ENCODE measurements around the gene LOXL1.
A peak's percentile ranks its signal among the peaks of the same experiment; 100 is the strongest.
"Not testable (repeated sequence)": the region's sequence is repeated elsewhere in the genome, so short reads cannot be mapped to it uniquely, and the experiment has no call there.

The LOXL1 gene

DNA sequence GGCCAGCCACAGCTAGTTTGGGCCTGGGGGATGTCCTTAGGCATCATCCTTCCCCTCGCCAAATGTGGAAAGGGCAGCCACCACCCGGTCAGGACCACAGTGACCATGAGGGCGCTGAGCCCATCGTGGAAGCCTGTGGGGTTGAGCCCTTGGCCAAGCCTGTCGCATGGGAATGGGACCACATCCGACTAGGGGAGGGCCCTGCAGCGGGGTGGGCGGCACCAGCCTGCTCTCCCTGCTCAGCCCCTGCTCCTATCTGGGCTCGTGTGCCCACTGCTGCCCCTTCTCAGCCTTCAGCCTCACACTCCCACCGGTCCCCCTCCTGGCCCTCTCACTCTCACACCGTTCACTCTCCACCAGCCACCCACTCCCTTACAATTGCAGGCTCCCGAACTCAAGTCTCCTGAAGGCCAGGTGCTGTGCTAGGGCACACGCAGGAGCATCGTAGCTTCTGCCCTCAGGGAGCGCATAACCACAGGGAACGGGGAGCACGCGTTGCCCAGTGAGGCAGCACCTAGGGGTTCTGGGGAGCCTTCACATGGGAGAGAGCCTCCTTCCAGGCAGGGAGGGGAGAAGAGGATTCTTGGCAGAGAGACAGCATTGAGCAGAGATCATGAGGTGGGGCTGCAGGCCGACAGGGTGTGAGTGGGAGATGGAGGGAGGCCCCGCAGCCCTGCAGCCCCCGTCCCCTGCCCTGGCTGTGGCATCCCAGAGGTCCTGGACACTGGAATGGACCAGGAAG lies 26.1 kb downstream of the LOXL1 start:
- DNase-seq (ENCODE audit: low read depth, low spot score): no peak

DNA sequence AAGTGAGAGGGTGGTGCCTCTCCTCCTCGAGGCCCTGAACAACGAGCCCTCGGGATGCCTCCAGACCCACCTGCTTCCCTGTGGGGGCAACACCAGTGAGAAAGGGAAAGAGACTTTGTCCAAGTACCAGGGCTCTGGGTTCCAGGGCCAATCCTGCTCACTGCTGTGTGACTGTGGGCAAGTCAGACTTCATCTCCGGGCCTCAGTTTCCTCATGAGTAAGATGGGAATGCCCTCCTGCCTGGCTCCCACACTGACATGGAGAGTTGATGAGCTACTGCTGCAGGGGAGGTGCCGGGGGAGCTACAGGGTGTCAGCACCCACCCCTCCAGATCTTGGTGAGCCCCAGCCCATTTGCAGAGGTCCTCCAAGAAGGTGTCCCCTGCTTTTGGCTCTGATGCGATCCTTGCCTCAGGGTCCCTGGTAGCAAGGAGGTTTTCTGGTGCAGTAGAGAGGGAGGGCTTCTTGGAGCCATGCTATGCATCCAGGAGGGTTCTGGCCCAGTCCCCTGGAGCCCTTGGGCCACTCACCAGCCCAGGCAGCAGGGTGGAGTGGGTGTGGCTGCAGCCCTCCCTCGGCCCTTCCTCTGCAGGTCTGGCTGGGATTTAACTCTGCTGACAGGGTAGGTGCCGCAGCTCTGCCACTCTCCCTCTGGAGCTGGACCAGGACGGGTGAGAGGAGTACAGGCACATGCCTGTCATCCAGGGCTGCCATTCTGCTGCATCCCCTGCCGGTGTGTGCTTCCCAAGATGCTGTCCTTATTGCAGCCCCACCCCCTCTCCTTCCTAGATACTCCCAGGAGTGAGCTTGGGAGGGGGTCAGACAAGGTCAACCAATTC lies 26.9 kb downstream of the LOXL1 start:
- no peak for DNase-seq (ENCODE audit: low read depth, low spot score)

DNA sequence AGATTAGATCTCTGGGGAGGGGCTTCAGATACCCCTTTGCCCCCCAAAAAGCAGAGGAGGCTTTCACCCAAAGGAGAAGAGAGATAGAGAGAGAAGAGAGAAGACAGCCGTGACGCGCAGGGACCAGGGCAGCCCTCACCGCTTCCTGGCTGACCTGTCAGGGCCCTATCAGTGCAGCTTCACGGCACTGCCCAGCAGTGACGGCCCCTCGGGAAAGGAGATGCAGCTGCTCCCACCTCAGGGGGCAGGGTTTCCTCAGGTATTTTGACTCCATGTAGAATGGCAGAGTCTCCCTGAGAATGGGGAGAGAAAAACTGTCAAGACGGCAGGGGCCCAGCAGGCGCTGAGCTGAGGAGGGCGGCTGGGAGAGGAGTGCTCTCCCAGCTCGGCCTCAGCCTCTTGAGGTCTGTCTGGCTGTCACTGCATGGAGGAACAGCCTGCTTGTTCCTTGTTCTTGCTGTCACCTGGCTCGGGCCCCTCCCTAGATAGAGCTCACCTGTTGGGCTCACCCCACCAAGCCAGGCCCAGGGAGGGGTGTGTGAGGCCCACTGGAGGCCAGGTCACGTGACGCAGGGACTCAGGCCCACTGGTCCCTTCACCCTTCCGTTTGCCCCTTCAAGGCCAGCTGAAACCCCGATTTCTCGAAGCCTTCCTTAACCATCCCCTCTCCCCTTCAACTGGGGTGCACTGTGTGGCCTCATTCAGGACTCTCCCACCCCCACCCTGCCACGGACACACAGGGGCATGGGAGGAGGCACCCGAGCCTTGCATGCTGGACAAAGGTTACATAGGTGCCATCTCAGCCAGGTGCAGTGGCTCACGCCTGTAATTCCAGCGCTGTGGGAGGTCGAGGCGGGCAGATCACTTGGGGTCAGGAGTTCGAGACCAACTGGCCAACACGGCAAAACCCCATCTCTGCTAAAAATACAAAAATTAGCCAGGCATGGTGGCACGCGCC lies 28.2 kb downstream of the LOXL1 start:
- no peak for DNase-seq (ENCODE audit: low read depth, low spot score)

DNA sequence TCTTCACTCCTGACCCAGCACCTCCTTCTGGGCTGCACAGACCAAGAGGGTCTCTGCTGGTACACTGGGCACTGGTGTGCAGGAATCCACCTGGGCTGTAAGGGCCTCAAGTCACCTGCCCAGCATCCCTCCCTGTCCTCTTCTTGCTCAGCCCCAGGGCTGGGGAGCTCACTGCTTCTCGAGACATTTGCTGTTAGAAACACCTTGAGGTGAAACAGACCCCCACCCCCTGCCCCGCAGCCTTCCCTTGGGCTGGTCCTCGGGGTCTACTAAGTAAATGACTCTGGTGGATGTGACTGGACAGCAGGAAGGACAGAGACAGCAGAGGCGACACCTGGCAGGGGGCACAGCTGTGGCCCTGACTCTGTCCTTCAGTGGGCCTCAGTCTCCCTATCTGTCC lies 29.1 kb downstream of the LOXL1 start:
- no peak for DNase-seq (ENCODE audit: low read depth, low spot score)

DNA sequence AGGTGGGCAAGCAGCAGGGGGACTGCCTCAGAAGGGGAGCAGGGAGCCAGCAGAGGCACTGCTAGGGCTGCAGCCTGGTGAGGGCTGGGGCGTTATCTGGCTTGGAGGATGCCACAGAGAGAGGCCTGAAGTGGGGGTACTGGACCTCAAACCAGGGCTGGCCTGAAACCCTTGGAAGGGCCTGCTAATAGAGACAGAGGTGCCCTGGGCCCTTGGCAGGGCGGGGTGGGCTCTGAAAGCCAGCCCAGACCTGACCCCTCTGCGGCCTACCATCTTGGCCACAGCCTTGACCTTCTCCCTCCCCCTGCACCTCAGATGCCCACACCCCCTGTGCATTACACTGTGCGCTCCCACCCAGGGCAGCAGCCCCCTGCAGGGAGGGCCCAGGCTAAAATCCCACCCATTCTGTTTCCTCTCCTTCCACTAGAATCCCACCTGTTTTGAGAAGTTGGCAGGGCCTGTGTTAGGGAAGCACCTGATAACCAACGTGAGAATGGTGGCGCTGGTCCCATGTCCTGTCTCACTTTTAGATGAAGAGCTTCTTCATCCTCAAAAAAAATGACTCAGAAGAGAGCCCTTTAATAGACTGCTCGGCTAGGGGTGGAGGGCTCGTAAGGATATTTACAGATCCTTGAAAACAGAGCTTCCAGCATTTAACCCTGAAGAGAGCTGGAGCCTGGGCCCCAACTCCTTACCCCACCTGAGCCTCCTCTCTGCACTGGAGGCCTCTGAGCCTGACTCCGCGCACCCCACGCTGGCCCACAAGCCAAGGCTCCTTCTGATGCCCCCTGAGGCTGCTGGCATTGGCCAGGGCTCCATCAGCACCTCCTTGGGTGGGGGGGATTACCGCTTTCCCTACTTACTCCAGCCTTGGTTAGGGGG lies 29.8 kb downstream of the LOXL1 start:
- DNase-seq (ENCODE audit: low read depth, low spot score): no peak

DNA sequence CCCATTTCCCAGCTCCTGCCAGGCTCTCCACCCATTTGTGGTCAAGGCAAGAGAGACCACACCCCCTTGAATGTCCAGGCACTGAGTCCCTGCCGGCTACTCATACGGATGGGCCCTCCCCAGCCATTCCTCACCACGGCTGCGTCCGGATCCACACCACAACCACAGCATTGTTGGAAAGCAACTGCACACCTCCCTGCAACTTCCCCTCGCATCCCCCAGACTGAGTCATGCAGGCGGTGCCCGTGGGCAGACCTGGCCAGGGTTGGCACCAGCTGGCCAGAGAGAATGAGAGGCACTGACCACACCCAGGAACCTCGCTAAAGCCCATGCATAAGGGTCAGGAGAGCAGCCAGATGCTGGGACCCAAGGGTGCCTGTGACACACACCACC lies 30.5 kb downstream of the LOXL1 start:
- DNase-seq (ENCODE audit: low read depth, low spot score): no peak

DNA sequence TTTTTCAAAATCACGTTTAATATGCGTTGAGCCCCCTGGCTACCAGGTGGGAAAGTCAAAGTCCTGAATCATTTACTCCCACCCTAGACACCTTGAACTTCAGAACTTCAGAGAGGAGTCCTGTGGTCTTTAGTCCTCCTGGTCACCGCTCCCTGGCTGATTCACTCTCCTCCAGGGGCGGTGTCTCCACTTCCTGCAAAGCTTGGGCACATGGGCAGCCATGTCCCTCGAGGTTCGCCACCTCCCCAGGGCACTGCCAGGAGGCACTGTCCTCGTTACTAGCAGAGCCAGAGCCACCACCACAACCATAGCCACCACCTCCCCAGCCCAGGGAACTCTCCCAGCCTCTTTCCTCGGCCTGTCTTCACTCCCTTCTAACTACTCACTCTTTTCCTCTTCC lies 31.0 kb downstream of the LOXL1 start:
- no peak for DNase-seq (ENCODE audit: low read depth, low spot score)

DNA sequence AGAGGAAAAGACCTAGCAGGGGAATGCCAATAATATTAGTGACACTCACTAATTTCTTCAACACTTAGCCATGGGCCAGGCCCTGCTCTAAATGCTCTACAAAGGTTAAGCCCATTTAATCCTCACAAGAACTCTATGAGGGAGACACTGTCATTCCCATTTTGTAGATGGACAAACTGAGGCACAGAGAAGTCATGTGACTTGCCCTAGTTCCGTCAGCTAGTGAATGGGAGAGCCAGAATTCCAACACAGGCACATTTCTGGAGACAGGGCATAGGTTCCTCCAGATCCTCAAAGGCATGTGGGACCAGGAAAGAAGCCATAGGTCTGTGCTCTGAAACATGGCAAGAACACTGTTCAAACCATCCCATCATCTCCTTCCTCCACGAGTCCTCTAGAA lies 31.5 kb downstream of the LOXL1 start:
- no peak for DNase-seq (ENCODE audit: low read depth, low spot score)

DNA sequence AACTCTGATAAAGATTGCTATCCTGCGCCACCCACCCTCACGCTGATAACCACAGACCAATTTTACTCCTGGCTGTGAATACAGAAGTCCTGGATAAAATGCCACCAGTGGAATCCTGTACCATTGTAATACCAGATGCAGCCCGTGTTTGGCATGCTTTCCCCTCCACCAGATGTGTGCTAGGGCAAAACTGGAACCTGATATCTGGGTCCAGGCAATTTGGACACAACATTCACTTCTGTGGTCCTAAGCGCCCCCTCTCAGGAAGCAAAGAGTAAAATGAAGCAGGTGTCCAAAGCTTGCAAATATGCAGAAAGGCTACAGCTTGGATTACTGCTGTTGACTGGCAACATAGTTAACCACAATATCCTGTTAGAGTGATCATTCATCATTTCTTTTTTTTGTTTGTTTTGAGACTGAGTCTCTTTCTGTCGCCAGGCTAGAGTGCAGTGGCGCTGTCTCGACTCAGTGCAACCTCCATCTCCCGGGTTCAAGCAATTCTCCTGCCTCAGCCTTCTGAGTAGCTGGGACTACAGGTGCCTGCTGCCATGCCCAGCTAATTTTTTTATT lies 32.8 kb downstream of the LOXL1 start:
- no peak for DNase-seq (ENCODE audit: low read depth, low spot score)

DNA sequence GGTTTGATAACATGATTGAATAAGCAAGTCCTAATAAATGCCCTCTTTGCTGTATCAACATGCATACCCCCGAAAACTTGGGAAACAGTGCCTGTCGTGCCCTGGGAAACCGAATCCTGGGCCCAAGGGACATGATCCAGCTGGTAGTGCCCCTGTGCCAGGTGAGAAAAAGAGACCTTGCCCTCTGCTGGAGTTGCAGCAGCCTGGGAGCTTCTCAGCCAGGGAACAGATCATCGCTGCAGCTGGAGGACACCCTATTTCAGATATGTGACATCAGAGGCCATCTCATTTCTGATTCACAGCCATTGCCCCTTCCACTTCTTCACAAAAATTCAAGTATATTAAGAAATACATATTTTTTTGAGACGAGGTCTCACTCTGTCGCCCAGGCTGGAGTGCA lies 33.5 kb downstream of the LOXL1 start:
- DNase-seq (ENCODE audit: low read depth, low spot score): no peak

DNA sequence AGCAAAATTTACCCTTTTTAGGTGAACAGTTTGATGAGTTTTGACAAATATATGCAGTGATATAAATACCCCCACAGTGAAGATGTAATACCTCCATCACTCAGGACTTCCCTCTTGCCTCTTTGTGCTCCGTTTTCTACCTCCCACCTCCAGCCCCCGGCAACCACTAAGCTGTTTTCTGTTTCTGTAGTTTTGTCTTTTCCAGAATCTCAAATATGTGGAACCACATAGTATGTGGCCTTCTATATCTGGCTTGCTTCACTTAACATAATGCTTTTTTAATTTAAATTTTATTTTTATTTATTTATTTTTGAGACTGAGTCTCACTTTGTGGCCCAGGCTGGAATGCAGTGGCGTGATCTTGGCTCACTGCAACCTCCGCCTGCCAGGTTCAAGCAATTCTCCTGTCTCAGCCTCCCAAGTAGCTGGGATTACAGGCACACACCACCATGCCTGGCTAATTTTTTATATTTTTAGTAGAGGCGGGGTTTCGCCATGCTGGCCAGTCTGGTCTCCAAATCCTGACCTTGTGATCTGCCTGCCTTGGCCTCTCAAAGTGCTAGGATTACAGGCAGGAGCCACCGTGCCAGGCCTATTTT lies 34.3 kb downstream of the LOXL1 start:
- not testable (repeated sequence) for DNase-seq (ENCODE audit: low read depth, low spot score)

DNA sequence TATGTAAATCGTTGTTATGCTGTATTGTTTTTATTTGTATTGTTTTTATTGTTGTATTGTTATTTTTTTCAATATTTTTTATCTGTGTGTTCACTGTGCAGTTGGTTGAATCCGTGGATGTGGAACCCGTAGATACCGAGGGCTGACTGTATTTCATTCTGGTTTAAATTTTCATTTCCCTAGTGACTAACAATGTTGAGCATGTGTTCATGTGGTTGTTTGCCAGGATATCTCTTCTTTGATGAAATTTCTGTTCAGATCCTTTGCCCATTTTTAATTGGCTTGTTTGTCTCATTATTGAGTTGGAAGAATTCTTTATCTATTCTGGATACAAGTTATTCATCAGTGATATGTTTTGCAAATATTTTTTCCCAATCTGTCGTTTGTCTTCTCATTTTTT lies 36.2 kb downstream of the LOXL1 start:
- no peak for DNase-seq (ENCODE audit: low read depth, low spot score)

DNA sequence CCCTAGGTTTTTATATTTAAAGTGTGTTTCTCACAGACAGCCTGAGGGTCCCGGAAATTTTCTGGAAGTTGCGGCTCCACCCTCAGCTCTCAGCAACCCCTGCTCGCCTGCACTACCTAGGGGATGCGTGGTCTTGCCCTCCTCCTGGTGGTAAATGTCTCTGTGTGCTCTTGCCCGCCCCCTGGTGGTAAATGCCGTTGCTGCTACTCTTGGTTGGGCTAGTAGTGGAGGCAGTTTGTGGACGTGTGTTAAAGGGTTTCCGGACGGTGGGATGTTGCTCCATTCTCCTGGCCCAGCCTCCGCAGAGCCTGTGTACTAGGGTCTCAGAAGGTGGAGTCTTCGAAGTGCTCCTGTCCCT lies 38.5 kb downstream of the LOXL1 start:
- DNase-seq (ENCODE audit: low read depth, low spot score): peak; percentile 60

DNA sequence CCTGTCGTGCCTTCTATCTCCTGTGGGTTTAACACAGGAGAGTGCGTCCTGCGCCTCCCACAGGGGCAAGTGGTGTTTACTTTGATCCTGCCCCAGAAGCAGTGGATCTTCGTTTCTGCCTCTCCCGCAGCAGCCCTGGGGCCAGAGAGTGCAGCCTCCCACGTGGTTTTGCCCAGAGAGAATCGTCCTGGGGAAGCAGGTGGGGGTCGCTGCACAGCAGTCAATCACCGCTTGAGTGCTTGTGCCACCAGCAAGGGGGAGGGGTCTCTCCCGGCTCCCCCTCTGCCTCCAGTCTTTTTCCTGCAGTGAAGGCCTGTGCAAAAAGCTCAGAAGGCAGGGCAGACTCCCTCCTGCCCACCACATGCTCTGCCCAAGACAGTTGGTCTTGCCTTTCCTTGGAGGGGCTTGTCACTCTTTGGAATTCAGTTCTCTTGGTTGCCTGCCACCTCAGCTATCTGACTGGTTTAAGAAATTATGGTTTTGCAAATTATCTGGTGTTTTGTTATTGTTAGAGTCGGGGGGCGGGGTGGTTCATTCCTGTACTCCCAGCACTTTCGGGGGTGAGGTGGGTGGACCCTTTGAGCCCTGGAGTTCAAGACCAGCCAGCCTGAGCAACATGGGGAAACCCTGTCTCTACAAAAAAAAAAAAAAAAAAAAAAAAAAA lies 39.0 kb downstream of the LOXL1 start:
- DNase-seq (ENCODE audit: low read depth, low spot score): no peak

DNA sequence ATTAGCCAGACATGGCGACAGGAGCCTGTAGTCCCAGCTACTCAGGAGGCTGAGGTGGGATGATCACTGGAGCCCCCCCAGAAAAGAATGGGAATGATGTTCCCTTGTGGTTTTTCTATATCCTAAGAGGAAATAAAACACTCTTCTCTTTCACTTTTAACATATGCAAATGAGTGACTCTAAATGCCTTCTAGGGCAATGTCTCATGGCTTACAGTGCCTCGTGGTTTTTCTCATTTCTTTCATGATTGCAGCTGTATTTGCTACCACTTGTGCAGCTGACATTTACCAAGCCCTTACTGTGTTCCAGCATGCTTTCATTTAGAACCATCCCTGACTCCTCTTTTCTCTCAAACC lies 39.5 kb downstream of the LOXL1 start:
- DNase-seq (ENCODE audit: low read depth, low spot score): no peak

DNA sequence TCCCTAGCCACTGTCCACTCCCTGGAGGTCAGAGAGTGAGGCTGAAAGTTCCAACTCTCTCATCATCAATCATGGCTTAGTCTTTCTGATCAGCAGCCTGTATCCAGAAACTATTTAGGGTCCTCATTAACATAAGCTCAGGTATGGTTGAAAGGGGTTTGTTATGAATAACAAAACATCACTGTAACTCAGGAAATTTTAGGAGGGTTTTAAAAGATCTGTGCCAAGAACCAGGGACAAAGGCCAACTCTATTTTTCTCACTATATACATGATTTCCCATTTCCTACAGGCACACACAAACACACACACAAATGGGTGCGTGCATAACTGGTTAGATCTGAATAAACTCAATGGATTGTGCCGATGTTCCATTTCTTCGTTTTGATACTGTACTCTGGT lies 42.2 kb downstream of the LOXL1 start:
- no peak for DNase-seq (ENCODE audit: low read depth, low spot score)

DNA sequence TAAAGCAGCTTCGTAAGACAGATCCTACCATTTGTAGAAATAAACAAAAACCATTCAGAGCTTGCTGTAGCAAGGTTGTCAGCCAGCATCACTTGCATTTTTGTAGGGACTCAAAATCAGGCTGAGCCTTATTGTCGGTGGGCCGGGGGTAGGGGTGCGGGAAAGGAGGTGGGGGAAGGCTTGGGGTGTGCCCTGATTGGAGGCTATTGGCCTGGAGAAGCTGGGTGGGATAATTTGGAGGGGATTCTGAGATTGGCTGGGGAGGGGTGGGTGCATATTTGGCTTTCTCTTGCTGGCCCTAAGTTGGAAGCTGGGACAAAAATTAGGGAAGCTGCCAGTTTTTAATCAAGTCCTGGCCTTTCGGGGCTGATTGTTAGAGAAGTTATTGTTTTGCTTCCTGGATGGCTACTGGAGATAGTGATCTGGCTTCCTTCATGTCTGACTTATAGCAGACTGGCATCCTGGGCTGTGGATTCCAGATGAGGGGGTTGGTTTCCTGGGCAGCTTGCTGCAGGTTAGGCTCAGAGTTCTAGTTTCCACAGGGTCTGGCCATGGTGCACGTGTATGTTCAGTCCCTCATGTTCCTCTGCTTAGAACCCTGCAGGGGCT lies 43.0 kb downstream of the LOXL1 start:
- DNase-seq (ENCODE audit: low read depth, low spot score): no peak

DNA sequence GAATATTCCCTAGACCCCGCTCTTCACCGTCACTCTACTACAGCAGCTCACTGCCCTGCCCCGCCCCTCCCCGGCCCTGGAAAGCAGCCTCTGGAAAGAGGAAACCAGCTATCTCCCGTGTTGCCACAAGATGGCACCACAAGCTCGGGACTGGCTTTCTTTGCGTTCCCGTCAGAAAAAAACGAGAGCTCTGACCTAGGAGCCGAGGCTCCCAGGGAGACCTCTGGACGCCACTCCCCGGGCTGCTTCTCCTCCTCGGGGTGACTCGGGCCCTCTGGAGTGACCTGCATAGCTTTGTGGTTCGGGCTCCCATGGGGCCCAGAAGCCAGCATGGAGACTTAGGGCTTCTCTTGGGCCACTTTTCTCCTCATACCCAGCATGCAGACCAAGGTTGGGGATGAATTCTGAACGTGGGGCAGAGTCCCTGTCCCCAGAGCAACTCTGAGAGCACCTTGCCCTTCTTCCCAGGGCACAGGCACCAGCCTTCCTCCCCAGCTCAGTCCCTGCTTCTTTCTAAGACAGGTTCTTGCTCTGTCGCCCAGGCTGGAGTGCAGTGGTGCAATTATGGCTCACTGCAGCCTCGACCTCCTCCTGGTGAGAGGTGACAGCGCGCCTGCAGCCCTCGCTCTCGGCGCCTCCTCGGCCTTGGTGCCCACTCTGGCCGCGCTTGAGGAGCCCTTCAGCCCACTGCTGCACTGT lies 46.9 kb downstream of the LOXL1 start:
- DNase-seq (ENCODE audit: low read depth, low spot score): peak; percentile 74

DNA sequence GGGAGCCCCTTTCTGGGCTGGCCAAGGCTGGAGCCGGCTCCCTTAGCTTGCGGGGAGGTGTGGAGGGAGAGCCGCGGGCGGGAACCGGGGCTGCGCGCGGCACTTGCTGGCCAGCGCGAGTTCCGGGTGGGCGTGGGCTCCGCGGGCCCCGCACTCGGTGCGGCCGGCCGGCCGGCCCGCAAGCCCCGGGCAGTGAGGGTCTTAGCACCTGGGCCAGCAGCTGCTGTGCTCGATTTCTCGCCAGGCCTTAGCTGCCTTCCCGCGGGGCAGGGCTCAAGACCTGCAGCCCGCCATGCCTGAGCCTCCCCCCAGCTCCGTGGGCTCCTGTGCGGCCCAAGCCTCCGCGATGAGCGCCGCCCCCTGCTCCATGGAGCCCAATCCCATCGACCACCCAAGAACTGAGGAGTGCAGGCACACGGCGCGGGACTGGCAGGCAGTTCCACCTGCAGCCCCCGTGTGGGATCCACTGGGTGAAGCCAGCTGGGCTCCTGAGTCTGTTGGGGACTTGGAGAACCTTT lies 47.5 kb downstream of the LOXL1 start:
- DNase-seq (ENCODE audit: low read depth, low spot score): not testable (repeated sequence)
